RWPE1 (cell line): Measurements from ENCODE around the gene LRIG1.

Source experiments
- CTCF ChIA-PET: fragments of 350-600 bp; sonication (Branson Sonifier 250); formaldehyde crosslinking; extraction: SDS; loops from one replicate; lab custom pipeline; 2021; lab: Yijun Ruan, JAX
- POLR2A ChIA-PET: fragments of 400-600 bp; formaldehyde crosslinking; extraction: SDS; loops from one replicate; lab custom pipeline; 2020; ENCODE audit warnings: antibody characterized with exemption; ENCODE audit not compliant: low non-redundant PET; lab: Yijun Ruan, JAX
- DNase-seq: peaks from one replicate; pipeline ENCODE4 v3.0.0; 2012; ENCODE audit warnings: low spot score
- H3K27ac ChIP-seq: fragments of 450-650 bp; 2 replicates; pipeline ENCODE4 v1.5.1; 2017
- CTCF ChIP-seq: fragments of 450-650 bp; conservative IDR thresholded peaks from 2 replicates; pipeline ENCODE4 v1.5.1; 2017; ENCODE audit warnings: low read depth, mild to moderate bottlenecking

LRIG1 gene

GRCh38 chr3:66398228-66399025 lies 102.4 kb downstream of the LRIG1 start:
- no peak for DNase-seq

DNA sequence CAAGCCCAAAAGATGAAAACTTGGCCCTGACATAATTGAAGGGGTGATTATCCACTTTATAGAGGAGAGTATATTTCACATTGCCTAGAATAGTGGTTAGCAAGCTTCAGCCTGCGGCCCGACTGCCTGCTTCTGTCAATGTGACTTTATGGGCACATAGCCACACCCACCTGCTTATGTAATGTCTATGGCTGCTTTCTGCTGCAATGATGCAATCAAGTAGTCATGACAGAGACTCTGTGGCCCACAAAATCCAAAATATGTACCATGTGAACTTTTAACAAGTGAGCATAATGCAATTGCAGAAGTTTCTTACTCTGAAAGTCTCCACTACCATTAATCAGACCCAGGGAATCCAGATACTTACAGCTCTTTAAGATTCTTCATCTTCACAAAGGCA lies 103.1 kb downstream of the LRIG1 start:
- DNase-seq: no peak
- ChIA-PET POLR2A (no interaction called here), CTCF (interaction anchor here (0.6 to 1.1 kb wide), 3 partner anchors 10 to 1605 kb away, joined by 3 read pairs; no protein-coding TSS in a partner anchor)
- no peak for TF ChIP-seq CTCF
- no peak overlapping the region for H3K27ac ChIP-seq

More at GRCh38 chr3:66398228-66399025, 102.4 kb downstream of the LRIG1 start:
- ChIA-PET POLR2A (no interaction called here), CTCF (interaction anchor here (0.6 to 1.1 kb wide), 3 partner anchors 9 to 1606 kb away, joined by 3 read pairs; no protein-coding TSS in a partner anchor)
- peak overlapping the region; percentile 35 for H3K27ac ChIP-seq
- TF ChIP-seq CTCF: no peak

- TF ChIP-seq CTCF: no peak
- CTCF ChIA-PET: interaction anchor here (1.1 kb wide), 1 partner anchor 10 kb away, joined by 3 read pairs; no protein-coding TSS in a partner anchor
- no peak overlapping the region for H3K27ac ChIP-seq
- POLR2A ChIA-PET: no interaction called here
- no peak for DNase-seq
Measured at GRCh38 chr3:66396888-66397287, 103.9 kb downstream of the LRIG1 start.

DNA sequence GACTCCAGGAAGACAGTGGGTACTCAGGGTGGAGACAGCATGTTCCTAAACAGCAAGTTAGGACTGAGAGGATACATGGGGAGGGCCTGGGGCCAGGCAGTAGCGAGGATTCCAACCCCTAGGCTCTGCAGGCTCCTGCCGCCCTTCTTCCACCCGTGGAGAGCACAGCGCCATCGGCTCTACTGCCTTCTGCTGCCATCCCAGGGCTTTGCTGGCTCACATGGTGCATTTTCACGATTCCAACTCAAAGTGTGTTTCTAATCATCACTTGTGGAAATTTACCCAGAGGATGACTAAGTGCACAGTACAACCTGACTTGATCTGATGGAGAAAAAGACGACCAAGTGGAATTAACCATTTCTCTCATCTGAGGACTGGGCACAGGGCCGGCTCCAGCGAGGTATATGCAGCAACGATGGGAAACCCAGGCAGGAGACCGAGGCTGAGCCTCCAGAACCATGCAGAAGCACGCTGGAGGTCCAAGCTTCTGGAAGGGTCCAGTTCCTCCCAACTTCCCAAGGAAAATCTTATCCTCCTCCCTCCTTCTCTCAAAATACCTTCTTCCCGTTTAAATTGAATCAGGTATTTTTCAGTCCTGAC lies 104.6 kb downstream of the LRIG1 start:
- DNase-seq: no peak
- ChIA-PET CTCF (no interaction called here), POLR2A (no interaction called here)
- H3K27ac ChIP-seq: no peak overlapping the region
- TF ChIP-seq CTCF: no peak

DNA sequence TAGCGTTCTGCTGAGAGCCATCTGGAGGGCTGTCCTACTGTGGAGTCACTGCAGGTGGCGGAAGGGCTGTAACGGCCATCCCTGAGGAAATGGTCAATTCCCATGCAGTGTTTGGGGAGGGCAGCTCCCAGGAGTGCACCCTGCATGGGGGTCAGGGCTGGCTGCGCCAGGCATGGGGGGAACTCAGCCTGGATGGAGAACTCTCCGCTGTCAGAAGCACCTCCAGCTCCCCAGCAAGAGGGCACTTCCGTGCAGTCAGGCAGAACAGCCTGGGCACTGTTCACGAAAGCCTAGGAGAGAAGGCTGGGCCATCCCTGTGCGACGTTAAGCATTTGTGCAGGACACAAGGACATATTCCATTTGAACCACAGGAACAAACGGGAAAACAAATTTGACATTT lies 105.2 kb downstream of the LRIG1 start:
- no peak for DNase-seq
- no peak for TF ChIP-seq CTCF
- no peak overlapping the region for H3K27ac ChIP-seq
- ChIA-PET POLR2A (no interaction called here), CTCF (interaction anchor here (0.6 kb wide), 1 partner anchor 1952 kb away, joined by 3 read pairs; no protein-coding TSS in a partner anchor)

DNA sequence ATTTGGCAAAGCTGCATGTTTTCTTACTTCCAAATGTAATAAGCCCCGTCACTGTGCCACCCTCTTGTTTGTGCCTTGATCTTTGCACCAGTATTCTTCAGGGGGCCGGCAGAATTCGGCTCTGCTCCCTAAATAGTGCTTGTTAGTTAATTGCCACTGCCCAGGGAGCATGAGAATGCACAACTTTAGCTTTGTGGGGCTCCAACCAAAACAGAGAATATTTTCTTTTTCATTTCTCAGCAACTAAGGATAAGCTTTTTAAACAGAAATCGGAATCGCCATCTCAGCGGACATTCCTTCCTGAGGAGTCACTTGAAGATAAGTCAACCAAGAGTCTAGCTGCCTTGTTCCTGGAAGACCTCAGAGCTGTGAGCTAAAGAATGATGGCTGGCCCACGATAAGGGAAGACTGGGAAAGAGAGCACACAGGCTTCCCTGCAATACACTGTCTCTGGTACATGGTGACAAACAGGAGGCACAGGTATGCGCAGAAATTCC lies 106.0 kb downstream of the LRIG1 start:
- no peak for DNase-seq
- ChIA-PET CTCF (interaction anchor here (1.0 kb wide), 1 partner anchor 166 kb away, joined by 3 read pairs; no protein-coding TSS in a partner anchor), POLR2A (no interaction called here)
- TF ChIP-seq CTCF: no peak
- no peak overlapping the region for H3K27ac ChIP-seq
